ENCODE measurements around the gene NPIPA7.
"Not testable (repeated sequence)": the region's sequence is repeated elsewhere in the genome, so short reads cannot be mapped to it uniquely, and the experiment has no call there.

NPIPA7 gene

DNA sequence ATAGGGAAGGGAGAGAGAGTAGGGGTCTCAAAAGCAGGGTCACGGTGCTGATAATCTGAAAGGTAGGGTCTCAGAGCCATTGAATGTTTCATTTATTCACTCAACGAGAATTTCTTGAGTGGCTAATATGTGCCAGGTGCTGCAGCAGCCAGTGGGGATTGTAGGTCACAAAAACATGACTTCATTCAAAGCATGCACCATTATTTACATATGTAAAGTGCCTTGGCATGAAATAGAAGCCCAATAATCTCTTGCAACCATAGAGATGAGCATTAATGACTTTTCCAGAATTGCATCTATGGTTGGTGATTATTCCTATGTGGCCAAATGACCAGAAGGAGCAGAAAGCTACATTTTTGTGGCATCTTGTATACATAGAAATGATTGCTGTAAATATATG lies 46.2 kb downstream of the NPIPA7 start:
- DNase-seq = not testable (repeated sequence)

DNA sequence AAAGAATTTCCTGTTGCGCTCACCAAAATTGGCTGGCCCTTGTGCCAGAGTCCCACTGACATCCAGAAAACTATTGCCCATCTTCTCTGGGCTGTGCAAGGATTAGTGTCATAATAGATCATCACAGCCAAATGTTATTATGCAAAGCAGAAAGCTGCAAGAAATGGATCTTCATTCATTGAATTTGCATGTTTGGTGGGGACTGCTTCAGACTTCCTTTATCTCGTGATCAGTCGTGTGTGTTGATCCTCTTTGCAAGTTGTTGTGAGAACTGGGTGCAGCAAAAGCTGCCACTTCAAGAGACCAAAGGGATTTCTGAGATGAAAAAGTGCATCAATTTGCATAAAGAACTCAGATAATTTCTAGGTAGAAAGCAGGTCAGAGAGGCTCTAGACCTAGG lies 52.2 kb downstream of the NPIPA7 start:
- not testable (repeated sequence) for DNase-seq

- not testable (repeated sequence) for DNase-seq
Measured at GRCh38 chr16:16434711-16435110, 55.8 kb downstream of the NPIPA7 start.

- DNase-seq = not testable (repeated sequence)
Measured at GRCh38 chr16:16441401-16441800, 62.5 kb downstream of the NPIPA7 start.

Measured in NCI-H187 treated with DMSO at 0.1 percent for 48 hours (cell line).